K562 (cell line): ENCODE data around the gene DDHD1. TPM values are rescaled to one million over a fixed set of nuclear protein-coding genes. Genes with fewer than 3 reads are reported as not detected.
A peak's percentile ranks its signal among the peaks of the same experiment; 100 is the strongest.

ENCODE experiments used
- ARID1B ChIP-seq: fragments of 450-650 bp; IDR thresholded peaks from 2 replicates; pipeline ENCODE4 v1.6.1; 2016; ENCODE audit warnings: antibody characterized with exemption, mild to moderate bottlenecking, inconsistent platforms
- C11orf30 ChIP-seq: fragments of 450-650 bp; IDR thresholded peaks from 2 replicates; pipeline ENCODE4 v1.6.1; 2016; ENCODE audit warnings: low read depth, mild to moderate bottlenecking
- CEBPZ ChIP-seq: fragments of 150-350 bp; IDR thresholded peaks from 2 replicates; pipeline ENCODE4 v1.6.1; 2014; ENCODE audit warnings: low read depth, mild to moderate bottlenecking, low read length, borderline replicate concordance
- DPF2 ChIP-seq: fragments of 450-650 bp; IDR thresholded peaks from 2 replicates; pipeline ENCODE4 v1.6.1; 2016
- ETV1 ChIP-seq: fragments of 450-650 bp; conservative IDR thresholded peaks from 2 replicates; pipeline ENCODE4 v1.6.1; 2016; ENCODE audit warnings: missing genetic modification characterization, control low read depth, low read depth, missing compliant biosample characterization
- GABPB1 ChIP-seq: sonication (generic); formaldehyde crosslinking; IDR thresholded peaks from 2 replicates; pipeline ENCODE4 v1.8.0; 2022; ENCODE audit warnings: mild to moderate bottlenecking, missing genetic modification reagents
- HMBOX1 ChIP-seq: sonication (generic); IDR thresholded peaks from 2 replicates; pipeline ENCODE4 v1.6.1; 2016
- HSF4 ChIP-seq: fragments of 250-450 bp; sonication (Bioruptor Pico); IDR thresholded peaks from 2 replicates; pipeline ENCODE4 v2.1.2; 2022; ENCODE audit warnings: mild to moderate bottlenecking, moderate library complexity, borderline replicate concordance
- ID3 ChIP-seq, 2 experiments: fragments of 250-450 bp in 1 of 2; fragments of 450-650 bp in 1 of 2; sonication (Bioruptor Pico) in 1 of 2; IDR thresholded peaks; 2 replicates each; pipeline versions ENCODE4 v1.6.1 to v1.8.0; 2016 to 2021; ENCODE audit warnings: mild to moderate bottlenecking in 2 of 2, moderate library complexity in 2 of 2, missing compliant biosample characterization in 1 of 2, missing genetic modification characterization in 1 of 2
- ILK ChIP-seq: fragments of 450-650 bp; IDR thresholded peaks from 2 replicates; pipeline ENCODE4 v1.6.1; 2016; ENCODE audit warnings: missing genetic modification characterization, low read depth, mild to moderate bottlenecking, missing compliant biosample characterization, moderate library complexity, borderline replicate concordance
- KAT7 ChIP-seq: sonication (generic); formaldehyde crosslinking; IDR thresholded peaks from 2 replicates; pipeline ENCODE4 v1.8.0; 2022; ENCODE audit warnings: missing genetic modification reagents, mild to moderate bottlenecking, borderline replicate concordance
- NCOA1 ChIP-seq: fragments of 450-650 bp; IDR thresholded peaks from 2 replicates; pipeline ENCODE4 v1.6.1; 2016; ENCODE audit warnings: low read depth
- NFE2 ChIP-seq: IDR thresholded peaks from 2 replicates; pipeline ENCODE4 v1.6.1; 2014; ENCODE audit warnings: antibody characterized with exemption, low read depth
- POLR2B ChIP-seq: fragments of 450-650 bp; IDR thresholded peaks from 2 replicates; pipeline ENCODE4 v1.6.1; 2018; ENCODE audit warnings: low read depth; ENCODE audit not compliant: partially characterized antibody
- RFX1 ChIP-seq: fragments of 450-650 bp; IDR thresholded peaks from 2 replicates; pipeline ENCODE4 v1.6.1; 2016; ENCODE audit warnings: mild to moderate bottlenecking, moderate library complexity
- SMARCC2 ChIP-seq: fragments of 450-650 bp; IDR thresholded peaks from 2 replicates; pipeline ENCODE4 v1.6.1; 2017; ENCODE audit warnings: antibody characterized with exemption, moderate library complexity, mild to moderate bottlenecking, low read depth
- SMARCE1 ChIP-seq: fragments of 450-650 bp; IDR thresholded peaks from 2 replicates; pipeline ENCODE4 v1.7.1; 2016; ENCODE audit warnings: mild to moderate bottlenecking
- SNAPC5 ChIP-seq: fragments of 250-450 bp; sonication (Bioruptor Pico); IDR thresholded peaks from 2 replicates; pipeline ENCODE4 v1.8.0; 2021; ENCODE audit warnings: moderate library complexity, mild to moderate bottlenecking, inconsistent platforms
- ZBTB33 ChIP-seq: sonication (generic); formaldehyde crosslinking; IDR thresholded peaks from 2 replicates; pipeline ENCODE4 v1.8.1; 2023; ENCODE audit warnings: mild to moderate bottlenecking, missing genetic modification reagents
- ZNF311 ChIP-seq: fragments of 250-450 bp; sonication (Bioruptor Pico); IDR thresholded peaks from 2 replicates; pipeline ENCODE4 v1.4.0; 2020; ENCODE audit warnings: mild to moderate bottlenecking, moderate library complexity
- polyA plus RNA-seq, 8 experiments: library from polyadenylated mRNA; depleted of rRNA in 4 of 8; stranded (reverse) in 5 of 8; unstranded in 3 of 8; fragments of >200 nt; fragmentation: Nextera tagmentation in 2 of 8; fragmentation: Illumina TruSeq in 1 of 8; extraction: Ambion mirVana in 2 of 8; extraction: Trizol in 1 of 8; gene quantifications; 2 replicates each; pipeline versions ENCODE4 v1.2.1 to v1.2.3, GENCODE V29; 2011 to 2014; ENCODE audit warnings: inconsistent platforms in 1 of 8, missing spikeins in 1 of 8
- total RNA-seq, 7 experiments: library from RNA; depleted of rRNA in 6 of 7; stranded (reverse); fragments of >200 nt in 6 of 7; fragmentation: Illumina TruSeq in 2 of 7; extraction: Trizol in 2 of 7; gene quantifications; 2 replicates each; pipeline versions ENCODE4 v1.2.1 to v1.2.3, GENCODE V29; 2011 to 2021; ENCODE audit warnings: low replicate concordance in 1 of 7

Gene DDHD1
- total and polyA plus RNA-seq, 9 of the 15 experiments (the other 6 are each of a cell fraction or from before 2014, with no cell fraction given) = 1.2 to 12.3 (median 5.0) TPM

GRCh38 chr14:53148671-53149070, 4.5 kb downstream of the DDHD1 start (continued):
- no peak for TF ChIP-seq CEBPZ
- TF ChIP-seq HSF4 (CRISPR knock-in tag) = no peak
- TF ChIP-seq SNAPC5 (CRISPR knock-in tag) = no peak
- no peak for TF ChIP-seq GABPB1
- TF ChIP-seq SMARCE1 = 0 out of 2 replicates have a peak, but pooled peaks have one; percentile 23
- TF ChIP-seq NFE2 = peak; percentile 63
- TF ChIP-seq ZNF311 (CRISPR knock-in tag) = no peak
- TF ChIP-seq C11orf30 = peak; percentile 66
- TF ChIP-seq ID3 (CRISPR knock-in tag; IDR thresholded peaks at IDR 0.05) = no peak
- TF ChIP-seq ID3 (tag; IDR thresholded peaks at IDR 0.05) = no peak
- no peak for TF ChIP-seq ILK
- no peak for TF ChIP-seq ZBTB33 (CRISPR knock-in tag)
- no peak for TF ChIP-seq NCOA1
- no peak; the same call in 1 of the 2 replicates for TF ChIP-seq HMBOX1
- no peak for TF ChIP-seq POLR2B
- TF ChIP-seq DPF2 = peak; percentile 57; the same call in 1 of the 2 replicates
- TF ChIP-seq SMARCC2 = peak; percentile 55; the same call in 1 of the 2 replicates
- no peak for TF ChIP-seq RFX1
- TF ChIP-seq KAT7 (CRISPR knock-in tag) = no peak
- TF ChIP-seq ETV1 (tag) = no peak
- TF ChIP-seq ARID1B = peak; percentile 62
